Measurements from ENCODE around the gene MYOT.
"Not testable (repeated sequence)": the region's sequence is repeated elsewhere in the genome, so short reads cannot be mapped to it uniquely, and the experiment has no call there.

The MYOT gene

GRCh38 chr5:137867664-137868063 lies at the start of gene MYOT:
TSS of gene MYOT (plus strand) at chr5:137867860. CDS start at chr5:137870652, 2,792 bp downstream.
- no peak for DNase-seq

- no peak for DNase-seq
Measured at GRCh38 chr5:137819766-137820165, 47.9 kb upstream of the MYOT start.

- no peak for DNase-seq
Measured at GRCh38 chr5:137822158-137822764, 45.4 kb upstream of the MYOT start.

GRCh38 chr5:137822984-137823383 lies 44.7 kb upstream of the MYOT start:
- no peak for DNase-seq

GRCh38 chr5:137825165-137825564 lies 42.5 kb upstream of the MYOT start:
- DNase-seq, result no peak

- no peak for DNase-seq
Measured at GRCh38 chr5:137826067-137826466, 41.6 kb upstream of the MYOT start.

- DNase-seq, result no peak
Measured at GRCh38 chr5:137828180-137828579, 39.5 kb upstream of the MYOT start.

- DNase-seq, result no peak
Measured at GRCh38 chr5:137828664-137829063, 39.0 kb upstream of the MYOT start.

GRCh38 chr5:137831105-137831504 lies 36.6 kb upstream of the MYOT start:
- no peak for DNase-seq

GRCh38 chr5:137831526-137831925 lies 36.1 kb upstream of the MYOT start:
- DNase-seq, result no peak

- no peak for DNase-seq
Measured at GRCh38 chr5:137832416-137832815, 35.2 kb upstream of the MYOT start.

GRCh38 chr5:137833463-137833862 lies 34.2 kb upstream of the MYOT start:
- DNase-seq, result no peak

- DNase-seq, result no peak
Measured at GRCh38 chr5:137834498-137835049, 33.1 kb upstream of the MYOT start.

- DNase-seq, result no peak
Measured at GRCh38 chr5:137836298-137836697, 31.4 kb upstream of the MYOT start.

- DNase-seq, result no peak
Measured at GRCh38 chr5:137836997-137837396, 30.7 kb upstream of the MYOT start.

- DNase-seq, result no peak
Measured at GRCh38 chr5:137837491-137838394, 29.9 kb upstream of the MYOT start.

GRCh38 chr5:137838976-137839375 lies 28.7 kb upstream of the MYOT start:
- DNase-seq, result no peak

GRCh38 chr5:137842296-137842695 lies 25.4 kb upstream of the MYOT start:
- DNase-seq, result no peak

GRCh38 chr5:137843676-137844299 lies 23.9 kb upstream of the MYOT start:
- DNase-seq, result no peak

- no peak for DNase-seq
Measured at GRCh38 chr5:137845472-137845871, 22.2 kb upstream of the MYOT start.

GRCh38 chr5:137847687-137848086 lies 20.0 kb upstream of the MYOT start:
- DNase-seq, result no peak

GRCh38 chr5:137853165-137853564 lies 14.5 kb upstream of the MYOT start:
- not testable (repeated sequence) for DNase-seq

- DNase-seq, result no peak
Measured at GRCh38 chr5:137856201-137856600, 11.5 kb upstream of the MYOT start.

All from activated gamma-delta T cell treated with Interleukin-2 at 50 U/mL for 16 hours (primary cell).